ENCODE data around the gene TCF15.

The TCF15 gene

DNA sequence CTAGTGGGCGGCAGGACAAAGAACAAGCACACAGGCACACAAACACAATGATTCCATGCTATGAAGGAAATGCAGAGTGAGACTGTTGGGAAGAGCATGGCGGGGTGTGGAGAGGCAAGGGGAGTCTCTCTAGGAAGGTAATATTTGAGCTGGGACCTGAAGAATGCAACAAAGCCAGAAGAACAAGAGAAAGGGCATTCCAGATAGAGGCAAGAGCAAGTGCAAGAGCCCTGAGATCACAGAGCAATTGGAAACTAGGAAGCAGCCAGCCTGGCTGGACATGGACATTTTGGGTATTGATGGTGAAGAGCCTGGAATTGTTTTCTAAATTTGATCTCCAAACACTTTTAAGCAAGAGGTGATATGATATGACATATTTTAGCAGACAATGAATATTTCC is 27.4 kb upstream of the TCF15 start:
- no peak for DNase-seq (ENCODE audit: extremely low read depth, insufficient read length)
- Histone ChIP-seq H3K36me3 (ENCODE audit: control insufficient read depth, insufficient read depth, low read length) (no peaks in the 10 kb centered on the region), H3K4me3 (replicated peaks; ENCODE audit: low read depth, low read length) (no peak overlapping the region), H3K27me3 (replicated peaks; ENCODE audit: control insufficient read depth, insufficient read depth, low read length) (no peaks in the 10 kb centered on the region; the same call in 1 of the 2 replicates)
- no peak for TF ChIP-seq CTCF (IDR thresholded peaks at IDR 0.05; ENCODE audit: insufficient read depth, low read length, poor library complexity, severe bottlenecking)

DNA sequence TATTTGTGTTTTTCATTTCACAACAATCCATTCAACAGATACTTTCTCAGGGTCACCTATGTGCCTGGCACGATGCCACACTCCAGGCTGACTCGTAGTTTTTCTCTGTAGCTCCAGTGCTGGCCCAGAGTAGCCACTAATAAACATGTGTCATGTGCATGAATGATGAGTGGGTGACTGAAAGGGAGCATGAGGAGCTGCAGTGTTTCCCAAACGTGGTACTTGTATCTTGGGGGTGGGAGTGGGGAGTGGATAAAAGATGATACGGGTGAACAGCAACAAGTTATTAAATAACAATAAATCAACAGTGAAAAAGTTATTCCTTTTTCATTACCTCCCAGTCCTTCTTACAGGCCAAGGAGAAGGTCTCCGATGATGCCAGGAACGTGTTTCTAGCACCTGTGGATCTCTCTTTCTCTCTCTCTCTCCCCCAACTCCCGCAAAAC is 25.8 kb upstream of the TCF15 start:
- no peak for DNase-seq (ENCODE audit: extremely low read depth, insufficient read length)
- H3K4me3 ChIP-seq (replicated peaks; ENCODE audit: low read depth, low read length): no peak overlapping the region
- no peaks in the 10 kb centered on the region for H3K36me3 ChIP-seq (ENCODE audit: control insufficient read depth, insufficient read depth, low read length)
- no peaks in the 10 kb centered on the region; the same call in 1 of the 2 replicates for H3K27me3 ChIP-seq (replicated peaks; ENCODE audit: control insufficient read depth, insufficient read depth, low read length)
- TF ChIP-seq CTCF (IDR thresholded peaks at IDR 0.05; ENCODE audit: insufficient read depth, low read length, poor library complexity, severe bottlenecking): no peak

- H3K36me3 ChIP-seq (ENCODE audit: control insufficient read depth, insufficient read depth, low read length): no peaks in the 10 kb centered on the region
- no peak for DNase-seq (ENCODE audit: extremely low read depth, insufficient read length)
- H3K4me3 ChIP-seq (replicated peaks; ENCODE audit: low read depth, low read length): no peak overlapping the region
- H3K27me3 ChIP-seq (replicated peaks; ENCODE audit: control insufficient read depth, insufficient read depth, low read length): no peaks in the 10 kb centered on the region; the same call in 1 of the 2 replicates
- TF ChIP-seq CTCF (IDR thresholded peaks at IDR 0.05; ENCODE audit: insufficient read depth, low read length, poor library complexity, severe bottlenecking): no peak
Observed at GRCh38 chr20:635028-635892, 25.2 kb upstream of the TCF15 start.

DNA sequence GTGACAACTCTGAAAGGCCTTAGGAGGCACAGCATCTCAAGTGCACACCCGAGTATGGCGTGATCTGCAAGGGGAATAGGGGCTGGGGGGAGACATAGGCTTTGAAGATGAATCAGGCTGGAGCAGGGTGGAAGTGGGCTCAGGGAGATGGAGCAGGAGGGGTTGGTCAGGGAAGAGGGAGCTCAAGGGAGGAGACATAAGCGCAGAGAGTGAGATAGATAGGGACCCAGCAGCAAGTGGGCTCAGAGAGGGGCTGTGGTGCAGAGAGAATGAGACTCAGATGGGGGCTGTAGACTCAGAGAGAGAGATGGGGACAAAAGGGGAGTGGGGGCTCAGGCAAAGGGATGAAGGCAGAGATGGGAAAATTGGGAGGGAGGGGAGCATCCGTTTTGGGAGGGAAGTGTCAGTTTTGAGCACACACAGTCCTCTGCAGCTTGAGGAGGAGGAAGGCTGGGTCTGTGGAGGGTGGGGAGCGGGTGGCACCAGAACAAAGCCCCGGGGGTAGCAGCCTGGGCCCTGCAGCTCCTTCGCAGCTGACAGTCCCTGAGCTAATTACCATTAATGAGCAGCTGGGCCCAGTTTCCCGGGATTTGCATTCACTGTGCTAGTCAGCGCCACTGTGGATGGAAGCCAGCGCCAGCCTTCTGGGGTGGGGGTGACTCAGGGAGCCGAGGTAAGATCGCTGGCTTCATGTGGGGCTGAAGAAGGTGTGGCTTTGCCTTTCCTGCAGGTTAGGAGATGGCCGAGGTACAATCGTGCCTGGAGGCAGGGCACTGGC is 24.2 kb upstream of the TCF15 start:
- Histone ChIP-seq H3K27me3 (replicated peaks; ENCODE audit: control insufficient read depth, insufficient read depth, low read length) (no peaks in the 10 kb centered on the region; the same call in 1 of the 2 replicates), H3K36me3 (ENCODE audit: control insufficient read depth, insufficient read depth, low read length) (no peaks in the 10 kb centered on the region), H3K4me3 (replicated peaks; ENCODE audit: low read depth, low read length) (no peak overlapping the region)
- TF ChIP-seq CTCF (IDR thresholded peaks at IDR 0.05; ENCODE audit: insufficient read depth, low read length, poor library complexity, severe bottlenecking): no peak
- DNase-seq (ENCODE audit: extremely low read depth, insufficient read length): no peak

GRCh38 chr20:631101-631500 is 21.0 kb upstream of the TCF15 start:
- no peak overlapping the region for H3K4me3 ChIP-seq (replicated peaks; ENCODE audit: low read depth, low read length)
- H3K27me3 ChIP-seq (replicated peaks; ENCODE audit: control insufficient read depth, insufficient read depth, low read length): 0 out of 2 replicates have a peak, but pooled peaks cover 2% of the 10 kb centered on the region
- no peak for TF ChIP-seq CTCF (IDR thresholded peaks at IDR 0.05; ENCODE audit: insufficient read depth, low read length, poor library complexity, severe bottlenecking)
- DNase-seq (ENCODE audit: extremely low read depth, insufficient read length): no peak
- no peaks in the 10 kb centered on the region for H3K36me3 ChIP-seq (ENCODE audit: control insufficient read depth, insufficient read depth, low read length)

All from GM06990 (cell line).